Activated gamma-delta T cell (primary cell): ENCODE results near the gene SIAH2.
A peak's percentile ranks its signal among the peaks of the same experiment; 100 is the strongest.

Experiments
- DNase-seq: peaks from one replicate; lab custom pipeline; 2025; lab: John Stamatoyannopoulos, UW

The SIAH2 gene

GRCh38 chr3:150773616-150774192 is 10.7 kb upstream of the SIAH2 start:
- no peak for DNase-seq

- no peak for DNase-seq
Measured at GRCh38 chr3:150771600-150771999, 8.6 kb upstream of the SIAH2 start.

GRCh38 chr3:150770681-150771080 is 7.7 kb upstream of the SIAH2 start:
- DNase-seq = no peak

- no peak for DNase-seq
Measured at GRCh38 chr3:150766742-150767141, 3.8 kb upstream of the SIAH2 start.

- no peak for DNase-seq
Measured at GRCh38 chr3:150765949-150766720, 3.2 kb upstream of the SIAH2 start.

GRCh38 chr3:150764967-150765366 is 2.0 kb upstream of the SIAH2 start:
- no peak for DNase-seq

- DNase-seq = no peak
Measured at GRCh38 chr3:150764566-150764965, 1.6 kb upstream of the SIAH2 start.

- DNase-seq = peak; percentile 15
Measured at GRCh38 chr3:150763841-150764483, 993 bp upstream of the SIAH2 start.

- no peak for DNase-seq
Measured at GRCh38 chr3:150762662-150763121, 277 bp downstream of the SIAH2 start.

GRCh38 chr3:150761831-150762661 is 923 bp downstream of the SIAH2 start:
- no peak for DNase-seq

GRCh38 chr3:150760431-150761200 is 2.4 kb downstream of the SIAH2 start:
- no peak for DNase-seq

- no peak for DNase-seq
Measured at GRCh38 chr3:150759947-150760346, 3.0 kb downstream of the SIAH2 start.

- DNase-seq = no peak
Measured at GRCh38 chr3:150759319-150759718, 3.6 kb downstream of the SIAH2 start.

- DNase-seq = no peak
Measured at GRCh38 chr3:150757768-150758167, 5.2 kb downstream of the SIAH2 start.

- no peak for DNase-seq
Measured at GRCh38 chr3:150757364-150757763, 5.6 kb downstream of the SIAH2 start.

GRCh38 chr3:150756491-150757059 is 6.4 kb downstream of the SIAH2 start:
- no peak for DNase-seq

- DNase-seq = no peak
Measured at GRCh38 chr3:150755902-150756301, 7.1 kb downstream of the SIAH2 start.

GRCh38 chr3:150754896-150755295 is 8.1 kb downstream of the SIAH2 start:
- no peak for DNase-seq

GRCh38 chr3:150751781-150752263 is 11.1 kb downstream of the SIAH2 start:
- DNase-seq = no peak

GRCh38 chr3:150749255-150749654 is 13.7 kb downstream of the SIAH2 start:
- DNase-seq = no peak

- DNase-seq = no peak
Measured at GRCh38 chr3:150748684-150749047, 14.3 kb downstream of the SIAH2 start.
